ENCODE results near the gene GULP1.
"Not testable (repeated sequence)": the region's sequence is repeated elsewhere in the genome, so short reads cannot be mapped to it uniquely, and the experiment has no call there.

The GULP1 gene

GRCh38 chr2:188291617-188292347 lies at the start of gene GULP1:
Gene GULP1, plus strand, starts transcription at chr2:188291874. Its CDS starts 185,829 bp downstream, at chr2:188477703.
- peak; percentile 68 for DNase-seq

- DNase-seq = no peak
These were observed 48.3 kb upstream of the GULP1 start for GRCh38 chr2:188243381-188243780.

GRCh38 chr2:188244383-188244782 lies 47.3 kb upstream of the GULP1 start:
- DNase-seq = no peak

- no peak for DNase-seq
These were observed 46.4 kb upstream of the GULP1 start for GRCh38 chr2:188245230-188245629.

- no peak for DNase-seq
These were observed 43.2 kb upstream of the GULP1 start for GRCh38 chr2:188248513-188248912.

GRCh38 chr2:188251034-188251433 lies 40.6 kb upstream of the GULP1 start:
- no peak for DNase-seq

GRCh38 chr2:188256420-188256819 lies 35.3 kb upstream of the GULP1 start:
- no peak for DNase-seq

- no peak for DNase-seq
These were observed 26.4 kb upstream of the GULP1 start for GRCh38 chr2:188265315-188265714.

- no peak for DNase-seq
These were observed 23.9 kb upstream of the GULP1 start for GRCh38 chr2:188267776-188268175.

GRCh38 chr2:188269004-188269403 lies 22.7 kb upstream of the GULP1 start:
- DNase-seq = no peak

GRCh38 chr2:188272121-188272520 lies 19.6 kb upstream of the GULP1 start:
- no peak for DNase-seq

- no peak for DNase-seq
These were observed 17.4 kb upstream of the GULP1 start for GRCh38 chr2:188274274-188274673.

GRCh38 chr2:188276255-188276654 lies 15.4 kb upstream of the GULP1 start:
- DNase-seq = no peak

- DNase-seq = no peak
These were observed 13.9 kb upstream of the GULP1 start for GRCh38 chr2:188277786-188278185.

- no peak for DNase-seq
These were observed 13.1 kb upstream of the GULP1 start for GRCh38 chr2:188278388-188279092.

- no peak for DNase-seq
These were observed 12.6 kb upstream of the GULP1 start for GRCh38 chr2:188279093-188279445.

GRCh38 chr2:188280811-188281222 lies 10.9 kb upstream of the GULP1 start:
- no peak for DNase-seq

- no peak for DNase-seq
These were observed 8.8 kb upstream of the GULP1 start for GRCh38 chr2:188282907-188283306.

GRCh38 chr2:188284251-188284650 lies 7.4 kb upstream of the GULP1 start:
- DNase-seq = not testable (repeated sequence)

- DNase-seq = no peak
These were observed 6.6 kb upstream of the GULP1 start for GRCh38 chr2:188285049-188285448.

GRCh38 chr2:188285774-188286173 lies 5.9 kb upstream of the GULP1 start:
- DNase-seq = no peak

GRCh38 chr2:188291142-188291616 lies 495 bp upstream of the GULP1 start:
- peak; percentile 16 for DNase-seq

GRCh38 chr2:188292348-188293239 lies 920 bp downstream of the GULP1 start:
- peak; percentile 31 for DNase-seq
